Sigmoid colon (tissue), 7 donors: ENCODE measurements around the gene LST1. TPM values are rescaled to one million over a fixed set of nuclear protein-coding genes. Genes with fewer than 3 reads are reported as not detected.

ENCODE experiments used
- DNase-seq: peaks from one replicate; pipeline ENCODE4 v3.0.0-alpha.2; 2019
- H3K27ac ChIP-seq, 4 donors: fragments of 200-600 bp; sonication (generic); one replicate each; pipeline ENCODE4 v1.5.1; 2016 to 2019; ENCODE audit warnings: mild to moderate bottlenecking in 1 of 4
- H3K27me3 ChIP-seq, 3 donors: fragments of 200-600 bp; sonication (generic); one replicate each; pipeline ENCODE4 v1.5.1; 2019; ENCODE audit warnings: mild to moderate bottlenecking in 1 of 3
- H3K36me3 ChIP-seq, 4 donors: fragments of 200-600 bp; sonication (generic); one replicate each; pipeline ENCODE4 v1.5.1; 2016 to 2019
- H3K4me1 ChIP-seq, 4 donors: fragments of 200-600 bp; sonication (generic); one replicate each; pipeline ENCODE4 v1.5.1; 2017 to 2019
- H3K4me3 ChIP-seq, 4 donors: fragments of 200-600 bp; sonication (generic); one replicate each; pipeline ENCODE4 v1.5.1; 2017 to 2019; ENCODE audit warnings: mild to moderate bottlenecking in 2 of 4, moderate library complexity in 1 of 4
- H3K9me3 ChIP-seq, 4 donors: fragments of 200-600 bp in 3 of 4; sonication (generic) in 3 of 4; one replicate each; pipeline versions ENCODE4 v1.5.1 to v1.6.1; 2013 to 2019
- EP300 ChIP-seq, 4 donors: sonication (generic); formaldehyde crosslinking; IDR thresholded peaks; one replicate each; pipeline ENCODE4 v1.6.1; 2017; ENCODE audit warnings: antibody characterized with exemption in 4 of 4
- POLR2A ChIP-seq, 2 donors: fragments of 450-650 bp; IDR thresholded peaks; one replicate each; pipeline ENCODE4 v1.6.1; 2016; ENCODE audit warnings: antibody characterized with exemption in 2 of 2, mild to moderate bottlenecking in 2 of 2, moderate library complexity in 2 of 2
- POLR2AphosphoS5 ChIP-seq, 4 donors: sonication (generic); formaldehyde crosslinking; IDR thresholded peaks; one replicate each; pipeline ENCODE4 v1.6.1; 2017; ENCODE audit warnings: antibody characterized with exemption in 4 of 4
- WGBS, 2 donors: extraction: QIAGEN DNeasy Blood & Tissue Kit; methylation state at CpG; one replicate each; pipeline ENCODE4 v1.1.7; 2013; 5-methylcytosine and 5-hydroxymethylcytosine counted together
- intact Hi-C: fragments of 100-400 bp; cut with DNase I; formaldehyde crosslinking; loops from one replicate; pipeline ENCODE4 v1.15.1; 2023
- polyA plus RNA-seq, 3 donors: library from polyadenylated mRNA; stranded (reverse); fragments of 200-250 nt; gene quantifications; one replicate each; pipeline ENCODE4 v1.2.3, GENCODE V29; 2013
- total RNA-seq, 4 donors: library from RNA; depleted of rRNA; stranded (reverse); fragments of >200 nt; gene quantifications; one replicate each; pipeline ENCODE4 v1.1.0, GENCODE V29; 2016
- TF ChIP-seq, protein P1 (sequence below), 4 experiments: fragments of 450-650 bp in 3 of 4; fragments of 200-600 bp in 1 of 4; IDR thresholded peaks; one replicate each; pipeline ENCODE4 v1.5.1; 2016 to 2019; ENCODE audit warnings: antibody characterized with exemption in 4 of 4, mild to moderate bottlenecking in 3 of 4, moderate library complexity in 2 of 4
- donor health status: healthy with polysubstance abuse.
- donor health status: Bipolar disorder and iron deficiency.
- donor health status: healthy.

Gene LST1
- 10 to 100 TPM in 2 of 4 donors, 1 to 10 TPM in 2; 1.7 to 19.8 (median 10.2) TPM for total RNA-seq
- polyA plus RNA-seq: 10 to 100 TPM; 17.0 to 34.2 (median 24.7) TPM

DNA sequence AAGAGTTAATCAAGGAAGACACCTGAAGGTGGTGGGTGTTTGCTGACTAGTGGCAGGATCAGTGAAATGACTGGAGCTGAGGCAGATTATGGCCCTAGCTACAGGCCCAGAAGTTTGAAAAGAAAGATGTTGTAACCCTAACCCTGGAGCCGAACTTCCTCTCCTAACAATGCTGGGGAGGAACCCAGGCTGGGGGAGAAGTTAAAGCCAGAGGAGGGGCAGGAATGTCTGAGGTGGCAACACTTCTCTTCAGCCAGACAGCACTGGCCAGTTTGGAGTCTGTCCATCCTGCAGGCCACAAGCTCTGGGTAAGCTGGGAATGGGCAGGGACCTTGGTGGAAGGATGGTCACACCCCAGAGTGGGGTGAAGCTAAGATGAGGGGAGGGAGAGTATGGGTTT lies at the start of gene LST1:
Gene LST1, plus strand, starts transcription at position 270 of the 400 bp plus-strand sequence. CDS start 1,023 bp downstream, outside the sequence.
- peaks cover 0 to 10% (median 9%) of the 10 kb centered on the region in 4 donors for H3K4me1 ChIP-seq
- 41 to 73% methylated on average over 1 of the region's 1 CpG for WGBS, 2 donors
- peak within 1 kb of the TSS in 3 of 4 donors; percentile 14 to 20 (median 20) for H3K27ac ChIP-seq

GRCh38 chr6:31538805-31539400 lies 47.2 kb upstream of the LST1 start:
- Histone ChIP-seq H3K27ac (peak overlapping the region in 3 of 4 donors; percentile 95 to 97 (median 96)), H3K27me3 (no peaks in the 10 kb centered on the region), H3K36me3 (peaks cover 43 to 65% (median 59%) of the 10 kb centered on the region in 4 donors), H3K4me1 (peaks cover 0 to 38% (median 35%) of the 10 kb centered on the region in 4 donors), H3K9me3 (no peaks in the 10 kb centered on the region), H3K4me3 (peak overlapping the region in 1 of 4 donors; percentile 68)
- intact Hi-C loops: no loop called here
- 55 to 65% methylated on average over 6 of the region's 6 CpGs for WGBS, 2 donors
- TF ChIP-seq POLR2A (IDR thresholded peaks at IDR 0.05) (no peak), POLR2AphosphoS5 (IDR thresholded peaks at IDR 0.05) (no peak), EP300 (IDR thresholded peaks at IDR 0.05) (no peak)
- TF ChIP-seq, protein P1, sequence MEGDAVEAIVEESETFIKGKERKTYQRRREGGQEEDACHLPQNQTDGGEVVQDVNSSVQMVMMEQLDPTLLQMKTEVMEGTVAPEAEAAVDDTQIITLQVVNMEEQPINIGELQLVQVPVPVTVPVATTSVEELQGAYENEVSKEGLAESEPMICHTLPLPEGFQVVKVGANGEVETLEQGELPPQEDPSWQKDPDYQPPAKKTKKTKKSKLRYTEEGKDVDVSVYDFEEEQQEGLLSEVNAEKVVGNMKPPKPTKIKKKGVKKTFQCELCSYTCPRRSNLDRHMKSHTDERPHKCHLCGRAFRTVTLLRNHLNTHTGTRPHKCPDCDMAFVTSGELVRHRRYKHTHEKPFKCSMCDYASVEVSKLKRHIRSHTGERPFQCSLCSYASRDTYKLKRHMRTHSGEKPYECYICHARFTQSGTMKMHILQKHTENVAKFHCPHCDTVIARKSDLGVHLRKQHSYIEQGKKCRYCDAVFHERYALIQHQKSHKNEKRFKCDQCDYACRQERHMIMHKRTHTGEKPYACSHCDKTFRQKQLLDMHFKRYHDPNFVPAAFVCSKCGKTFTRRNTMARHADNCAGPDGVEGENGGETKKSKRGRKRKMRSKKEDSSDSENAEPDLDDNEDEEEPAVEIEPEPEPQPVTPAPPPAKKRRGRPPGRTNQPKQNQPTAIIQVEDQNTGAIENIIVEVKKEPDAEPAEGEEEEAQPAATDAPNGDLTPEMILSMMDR (IDR thresholded peaks at IDR 0.05): no peak
- no peak for DNase-seq

More for the DNA sequence above, at the start of gene LST1:
- DNase-seq: no peak
- Histone ChIP-seq H3K4me3 (peak within 1 kb of the TSS in 1 of 4 donors; percentile 12), H3K27me3 (peaks cover 0 to 12% (median 5%) of the 10 kb centered on the region in 3 donors), H3K9me3 (no peaks in the 10 kb centered on the region), H3K36me3 (no peaks in the 10 kb centered on the region)
- intact Hi-C loops: no loop called here
- TF ChIP-seq, protein P1 (IDR thresholded peaks at IDR 0.05): no peak
- TF ChIP-seq EP300 (IDR thresholded peaks at IDR 0.05) (no peak), POLR2A (IDR thresholded peaks at IDR 0.05) (no peak), POLR2AphosphoS5 (IDR thresholded peaks at IDR 0.05) (no peak)

DNA sequence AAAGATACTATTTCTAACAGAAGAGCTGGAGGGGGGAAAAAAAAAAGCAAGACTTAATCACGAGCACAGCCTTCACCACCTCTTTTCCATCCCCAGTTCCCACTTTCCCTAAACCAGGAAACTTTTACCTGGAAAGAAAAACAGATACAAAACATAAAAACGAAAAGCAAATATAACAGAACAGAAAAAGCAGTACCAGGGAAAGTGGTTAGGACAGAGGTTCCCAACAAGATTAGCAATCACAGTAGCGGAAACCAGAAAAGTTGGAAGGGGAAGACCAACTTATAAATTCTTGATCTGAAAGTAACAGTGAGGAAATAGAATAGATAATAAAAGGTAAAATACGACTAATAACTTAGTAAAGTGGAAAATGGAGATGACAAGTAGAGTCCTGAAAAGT lies 45.4 kb upstream of the LST1 start:
- peak overlapping the region; percentile 92 to 97 (median 96) for H3K27ac ChIP-seq
- 13 to 16% methylated on average over 4 of the region's 4 CpGs for WGBS, 2 donors

DNA sequence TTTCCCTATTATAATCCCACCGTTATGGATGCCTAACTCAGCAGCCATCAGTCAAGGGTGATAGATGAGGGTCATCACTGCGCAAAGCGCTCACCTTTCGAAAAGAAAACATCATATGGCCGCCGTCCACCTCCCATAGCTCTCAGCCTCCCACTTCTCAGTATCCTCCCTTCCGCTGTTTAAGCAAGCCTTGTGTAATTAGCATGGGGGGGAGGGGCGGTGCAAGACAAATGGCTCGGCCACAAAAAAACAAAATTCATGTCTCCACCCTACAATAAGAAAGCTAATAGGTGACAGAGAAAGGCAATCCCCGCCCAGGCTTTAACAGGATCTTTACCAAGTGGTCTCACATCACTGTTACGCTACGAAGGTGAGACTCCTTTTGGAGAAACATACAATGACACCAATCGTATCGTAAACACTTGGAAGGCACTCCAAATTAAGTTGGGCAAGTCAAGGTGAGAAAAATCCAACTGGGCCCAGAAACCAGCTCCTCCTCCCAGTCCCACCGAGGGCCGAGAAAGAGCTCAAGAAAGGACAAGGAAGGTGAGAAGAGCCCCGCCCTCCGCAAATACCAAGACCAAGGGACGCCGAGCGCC lies 44.9 kb upstream of the LST1 start:
- Histone ChIP-seq H3K4me1 (peaks cover 0 to 38% (median 37%) of the 10 kb centered on the region in 4 donors), H3K27ac (peak overlapping the region; percentile 92 to 97 (median 96)), H3K27me3 (no peaks in the 10 kb centered on the region), H3K36me3 (peaks cover 22 to 42% (median 36%) of the 10 kb centered on the region in 4 donors), H3K9me3 (no peaks in the 10 kb centered on the region), H3K4me3 (peak overlapping the region; percentile 65 to 78 (median 70))
- intact Hi-C loops: loop anchor here (2.0 to 10.0 kb wide), 5 partner anchors 46 to 646 kb away; partner anchors contain the start of genes ABHD16A, LY6G6F, NELFE and SKIC2
- TF ChIP-seq EP300 (IDR thresholded peaks at IDR 0.05) (no peak), POLR2A (IDR thresholded peaks at IDR 0.05) (no peak), POLR2AphosphoS5 (IDR thresholded peaks at IDR 0.05) (no peak)
- TF ChIP-seq, protein P1 (IDR thresholded peaks at IDR 0.05): no peak
- DNase-seq: no peak
- WGBS, 2 donors: 1% methylated on average over 21 of the region's 21 CpGs

More for the DNA sequence above, 45.4 kb upstream of the LST1 start:
- no peaks in the 10 kb centered on the region for H3K27me3 ChIP-seq
- peaks cover 0 to 38% (median 35%) of the 10 kb centered on the region in 4 donors for H3K4me1 ChIP-seq
- TF ChIP-seq, protein P1 (IDR thresholded peaks at IDR 0.05): no peak
- TF ChIP-seq POLR2AphosphoS5 (IDR thresholded peaks at IDR 0.05): no peak
- no peak for TF ChIP-seq POLR2A (IDR thresholded peaks at IDR 0.05)
- TF ChIP-seq EP300 (IDR thresholded peaks at IDR 0.05): no peak
- peak overlapping the region; percentile 65 to 78 (median 70) for H3K4me3 ChIP-seq
- DNase-seq: no peak
- intact Hi-C loops: loop anchor here (2.0 to 10.0 kb wide), 5 partner anchors 46 to 647 kb away; partner anchors contain the start of genes ABHD16A, LY6G6F, NELFE and SKIC2
- H3K9me3 ChIP-seq: no peaks in the 10 kb centered on the region
- peaks cover 26 to 48% (median 42%) of the 10 kb centered on the region in 4 donors for H3K36me3 ChIP-seq
